Brain microvascular endothelial cell (primary cell): ENCODE data around the gene LAS1L.

Experiments used
- DNase-seq: peaks from one replicate; pipeline ENCODE4 v3.0.0-alpha.2; 2020
- H3K27ac ChIP-seq: fragments of 250-450 bp; sonication (Bioruptor Pico); 2 replicates; pipeline ENCODE4 v1.5.1; 2020; ENCODE audit warnings: mild to moderate bottlenecking, moderate library complexity
- H3K27me3 ChIP-seq: fragments of 250-450 bp; sonication (Bioruptor Pico); replicated peaks from 2 replicates; pipeline ENCODE4 v1.5.1; 2020; ENCODE audit warnings: mild to moderate bottlenecking
- H3K36me3 ChIP-seq: fragments of 250-450 bp; sonication (Bioruptor Pico); replicated peaks from 2 replicates; pipeline ENCODE4 v1.5.1; 2020; ENCODE audit warnings: mild to moderate bottlenecking
- H3K4me3 ChIP-seq: 2 replicates; pipeline ENCODE4 v1.5.1; 2011; ENCODE audit warnings: low read depth, mild to moderate bottlenecking, control low read depth, low read length, moderate library complexity
- in situ Hi-C: cut with HindIII; loops from 2 replicates; pipeline ENCODE4 v1.10.0; 2017; ENCODE audit warnings: low sequenced_read_pairs, low pct_ligation_motif_present
- TF ChIP-seq, protein P1 (sequence below): IDR thresholded peaks from 2 replicates; pipeline ENCODE4 v1.5.1; 2011; ENCODE audit warnings: low read depth, mild to moderate bottlenecking, moderate library complexity, low read length, control low read depth, inconsistent platforms; ENCODE audit errors: missing control alignments

Gene LAS1L

DNA sequence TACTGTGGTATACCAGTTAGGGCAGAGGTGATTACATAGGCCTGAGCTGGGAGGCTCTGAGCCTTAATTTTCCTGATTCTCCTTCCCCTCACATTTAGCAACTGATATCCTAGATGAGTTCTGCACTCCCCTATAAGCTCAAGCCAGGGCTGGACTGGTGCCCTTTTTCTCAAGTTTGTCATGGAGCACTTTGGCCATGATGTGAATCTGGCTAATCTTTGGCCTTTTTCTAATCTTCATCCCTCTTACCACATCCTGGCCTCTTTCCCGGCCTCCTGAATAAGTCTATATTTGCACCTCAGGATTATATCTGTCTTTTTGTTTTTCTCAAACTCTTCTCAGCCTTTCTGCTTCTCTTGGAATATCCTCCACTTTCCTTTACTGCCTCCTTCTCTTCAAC, 10.9 kb upstream of the LAS1L start:
- no peak overlapping the region for H3K4me3 ChIP-seq
- no peaks in the 10 kb centered on the region for H3K27me3 ChIP-seq
- no peak overlapping the region for H3K27ac ChIP-seq
- DNase-seq, result no peak
- in situ Hi-C loops, result no loop called here
- TF ChIP-seq, protein P1, sequence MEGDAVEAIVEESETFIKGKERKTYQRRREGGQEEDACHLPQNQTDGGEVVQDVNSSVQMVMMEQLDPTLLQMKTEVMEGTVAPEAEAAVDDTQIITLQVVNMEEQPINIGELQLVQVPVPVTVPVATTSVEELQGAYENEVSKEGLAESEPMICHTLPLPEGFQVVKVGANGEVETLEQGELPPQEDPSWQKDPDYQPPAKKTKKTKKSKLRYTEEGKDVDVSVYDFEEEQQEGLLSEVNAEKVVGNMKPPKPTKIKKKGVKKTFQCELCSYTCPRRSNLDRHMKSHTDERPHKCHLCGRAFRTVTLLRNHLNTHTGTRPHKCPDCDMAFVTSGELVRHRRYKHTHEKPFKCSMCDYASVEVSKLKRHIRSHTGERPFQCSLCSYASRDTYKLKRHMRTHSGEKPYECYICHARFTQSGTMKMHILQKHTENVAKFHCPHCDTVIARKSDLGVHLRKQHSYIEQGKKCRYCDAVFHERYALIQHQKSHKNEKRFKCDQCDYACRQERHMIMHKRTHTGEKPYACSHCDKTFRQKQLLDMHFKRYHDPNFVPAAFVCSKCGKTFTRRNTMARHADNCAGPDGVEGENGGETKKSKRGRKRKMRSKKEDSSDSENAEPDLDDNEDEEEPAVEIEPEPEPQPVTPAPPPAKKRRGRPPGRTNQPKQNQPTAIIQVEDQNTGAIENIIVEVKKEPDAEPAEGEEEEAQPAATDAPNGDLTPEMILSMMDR, result no peak
- no peaks in the 10 kb centered on the region for H3K36me3 ChIP-seq

DNA sequence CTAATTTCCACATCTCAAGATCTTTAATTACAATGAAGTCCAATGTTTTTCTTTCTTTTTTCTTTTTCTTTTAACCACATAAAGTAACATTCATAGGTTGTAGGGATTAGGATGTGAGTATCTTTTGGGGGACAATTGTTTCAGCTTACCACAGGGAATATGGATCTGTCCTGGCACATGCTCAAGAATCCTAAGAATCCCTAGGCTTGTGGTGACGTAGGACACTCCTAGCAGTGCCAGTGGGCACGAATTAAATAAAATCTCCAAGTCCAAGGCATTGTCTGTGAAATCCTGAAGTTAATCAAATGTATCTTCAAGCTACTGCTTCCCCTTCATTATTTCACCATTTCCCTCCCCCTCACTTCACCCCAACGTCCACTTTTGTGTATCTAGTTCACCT, 2.6 kb upstream of the LAS1L start:
- no peak overlapping the region for H3K27ac ChIP-seq
- no peak for DNase-seq
- H3K36me3 ChIP-seq, result no peaks in the 10 kb centered on the region
- no peak overlapping the region for H3K4me3 ChIP-seq
- in situ Hi-C loops, result no loop called here
- TF ChIP-seq, protein P1, result no peak
- H3K27me3 ChIP-seq, result no peaks in the 10 kb centered on the region

DNA sequence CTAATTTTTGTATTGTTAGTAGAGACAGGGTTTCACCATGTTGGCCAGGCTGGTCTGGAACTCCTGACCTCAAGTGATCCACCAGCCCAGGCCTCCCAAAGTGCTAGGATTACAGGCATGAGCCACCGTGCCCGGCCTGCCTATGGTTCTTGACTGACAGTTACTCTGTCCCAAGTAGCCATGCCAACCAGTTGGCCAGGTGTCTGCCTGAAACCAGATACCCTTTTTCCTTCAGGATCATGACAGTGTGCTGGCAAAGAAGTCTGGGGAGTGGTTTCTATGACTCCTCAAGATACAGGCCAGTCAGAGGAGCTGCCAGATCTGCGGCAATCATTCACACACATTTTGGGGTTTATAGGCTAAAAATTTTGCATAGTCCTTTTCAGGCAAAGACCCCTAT, 1.7 kb upstream of the LAS1L start:
- H3K4me3 ChIP-seq, result no peak overlapping the region
- TF ChIP-seq, protein P1, result no peak
- H3K27me3 ChIP-seq, result no peaks in the 10 kb centered on the region
- in situ Hi-C loops, result no loop called here
- no peaks in the 10 kb centered on the region for H3K36me3 ChIP-seq
- no peak for DNase-seq
- no peak overlapping the region for H3K27ac ChIP-seq

- Histone ChIP-seq H3K27ac (no peak overlapping the region), H3K27me3 (no peaks in the 10 kb centered on the region), H3K4me3 (no peak overlapping the region), H3K36me3 (peaks cover 7% of the 10 kb centered on the region)
- in situ Hi-C loops, result no loop called here
- DNase-seq, result no peak
- TF ChIP-seq, protein P1, result no peak
These were observed 2.6 kb downstream of the LAS1L start for GRCh38 chrX:65532016-65532415.

DNA sequence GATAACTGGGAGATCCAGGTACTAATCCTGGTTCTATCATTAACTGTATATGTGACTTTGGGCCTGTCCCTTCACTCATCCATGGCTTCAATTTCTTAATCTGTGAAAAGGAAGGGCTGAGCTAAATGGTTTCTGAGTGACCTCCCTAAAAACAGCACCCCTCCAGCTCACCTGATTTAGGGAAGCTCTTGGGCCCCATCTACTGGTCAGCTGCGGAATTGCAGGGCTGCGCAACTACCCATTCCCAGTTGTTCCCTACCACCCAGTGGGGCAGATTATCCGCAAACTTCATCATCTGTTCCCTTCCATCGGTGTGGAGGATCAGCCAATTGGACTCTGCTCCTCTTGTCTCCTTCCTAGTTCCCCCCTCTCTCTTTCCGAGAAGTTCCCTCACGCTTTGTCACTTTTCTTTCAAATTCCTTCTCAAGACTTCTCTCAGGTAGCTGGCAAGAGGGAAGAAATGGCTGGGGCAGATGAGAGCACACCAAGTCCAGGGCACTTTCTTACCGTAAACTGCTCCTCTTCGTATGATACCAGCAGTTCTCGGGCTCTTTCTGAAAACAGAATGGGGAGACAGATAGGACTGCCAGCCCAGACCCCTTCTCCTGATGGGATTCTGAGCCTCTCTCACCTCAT, 5.8 kb downstream of the LAS1L start:
- DNase-seq, result peak; percentile 23
- Histone ChIP-seq H3K27me3 (no peaks in the 10 kb centered on the region), H3K27ac (no peak overlapping the region), H3K36me3 (peaks cover 10% of the 10 kb centered on the region), H3K4me3 (no peak overlapping the region)
- in situ Hi-C loops, result no loop called here
- TF ChIP-seq, protein P1, result peak; percentile 99

GRCh38 chrX:65528293-65528692, 6.3 kb downstream of the LAS1L start:
- DNase-seq, result no peak
- Histone ChIP-seq H3K4me3 (no peak overlapping the region), H3K36me3 (peaks cover 11% of the 10 kb centered on the region), H3K27ac (no peak overlapping the region), H3K27me3 (no peaks in the 10 kb centered on the region)
- TF ChIP-seq, protein P1, result no peak
- in situ Hi-C loops, result no loop called here
